ENCODE data around the gene RUNX2. TPM values are rescaled to one million over a fixed set of nuclear protein-coding genes. Genes with fewer than 3 reads are reported as not detected.

The RUNX2 gene
- total RNA-seq, 3 donors from 2014 or later = 2.7 to 7.3 (median 7.2) TPM

DNA sequence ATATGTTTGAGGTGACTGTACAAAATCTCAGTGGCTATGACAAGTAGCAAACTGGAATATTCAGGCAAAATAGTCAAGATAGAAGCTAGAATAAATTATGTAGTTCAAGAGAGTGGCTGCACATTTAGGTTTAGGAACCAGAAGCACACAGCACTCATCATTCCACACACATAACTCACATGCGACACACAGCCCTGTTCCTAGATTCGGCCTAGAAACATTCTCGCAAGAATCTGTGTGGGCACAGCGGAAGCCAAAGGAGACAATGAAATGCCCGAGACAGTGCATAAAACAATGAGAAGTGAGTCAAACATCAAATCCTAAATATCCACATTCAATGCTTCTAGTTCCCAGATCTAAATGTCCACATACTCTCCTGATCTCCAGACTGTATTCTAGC lies 59.1 kb downstream of the RUNX2 start:
- no peak for TF ChIP-seq POLR2A (IDR thresholded peaks at IDR 0.05)
- no peak for TF ChIP-seq POLR2AphosphoS5 (IDR thresholded peaks at IDR 0.05)
- TF ChIP-seq, protein P1, sequence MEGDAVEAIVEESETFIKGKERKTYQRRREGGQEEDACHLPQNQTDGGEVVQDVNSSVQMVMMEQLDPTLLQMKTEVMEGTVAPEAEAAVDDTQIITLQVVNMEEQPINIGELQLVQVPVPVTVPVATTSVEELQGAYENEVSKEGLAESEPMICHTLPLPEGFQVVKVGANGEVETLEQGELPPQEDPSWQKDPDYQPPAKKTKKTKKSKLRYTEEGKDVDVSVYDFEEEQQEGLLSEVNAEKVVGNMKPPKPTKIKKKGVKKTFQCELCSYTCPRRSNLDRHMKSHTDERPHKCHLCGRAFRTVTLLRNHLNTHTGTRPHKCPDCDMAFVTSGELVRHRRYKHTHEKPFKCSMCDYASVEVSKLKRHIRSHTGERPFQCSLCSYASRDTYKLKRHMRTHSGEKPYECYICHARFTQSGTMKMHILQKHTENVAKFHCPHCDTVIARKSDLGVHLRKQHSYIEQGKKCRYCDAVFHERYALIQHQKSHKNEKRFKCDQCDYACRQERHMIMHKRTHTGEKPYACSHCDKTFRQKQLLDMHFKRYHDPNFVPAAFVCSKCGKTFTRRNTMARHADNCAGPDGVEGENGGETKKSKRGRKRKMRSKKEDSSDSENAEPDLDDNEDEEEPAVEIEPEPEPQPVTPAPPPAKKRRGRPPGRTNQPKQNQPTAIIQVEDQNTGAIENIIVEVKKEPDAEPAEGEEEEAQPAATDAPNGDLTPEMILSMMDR (IDR thresholded peaks at IDR 0.05) = no peak
- Histone ChIP-seq H3K4me1 (no peaks in the 10 kb centered on the region), H3K36me3 (no peaks in the 10 kb centered on the region), H3K27ac (no peak overlapping the region), H3K9me3 (no peaks in the 10 kb centered on the region), H3K27me3 (no peaks in the 10 kb centered on the region), H3K4me3 (no peak overlapping the region)
- intact Hi-C loops (cut with DNase I; ENCODE audit: low total_unique reads) = no loop called here
- DNase-seq (ENCODE audit: low spot score in 2 of 2) = no peak

GRCh38 chr6:45388328-45388727 lies 60.2 kb downstream of the RUNX2 start:
- no peaks in the 10 kb centered on the region for H3K9me3 ChIP-seq
- no peaks in the 10 kb centered on the region for H3K27me3 ChIP-seq
- DNase-seq (ENCODE audit: low spot score in 2 of 2) = no peak
- TF ChIP-seq, protein P1 (IDR thresholded peaks at IDR 0.05) = no peak
- TF ChIP-seq POLR2A (IDR thresholded peaks at IDR 0.05) = no peak
- TF ChIP-seq POLR2AphosphoS5 (IDR thresholded peaks at IDR 0.05) = no peak
- no peaks in the 10 kb centered on the region for H3K4me1 ChIP-seq
- no peak overlapping the region for H3K4me3 ChIP-seq
- no peak overlapping the region for H3K27ac ChIP-seq
- no peaks in the 10 kb centered on the region for H3K36me3 ChIP-seq
- intact Hi-C loops (cut with DNase I; ENCODE audit: low total_unique reads) = no loop called here

DNA sequence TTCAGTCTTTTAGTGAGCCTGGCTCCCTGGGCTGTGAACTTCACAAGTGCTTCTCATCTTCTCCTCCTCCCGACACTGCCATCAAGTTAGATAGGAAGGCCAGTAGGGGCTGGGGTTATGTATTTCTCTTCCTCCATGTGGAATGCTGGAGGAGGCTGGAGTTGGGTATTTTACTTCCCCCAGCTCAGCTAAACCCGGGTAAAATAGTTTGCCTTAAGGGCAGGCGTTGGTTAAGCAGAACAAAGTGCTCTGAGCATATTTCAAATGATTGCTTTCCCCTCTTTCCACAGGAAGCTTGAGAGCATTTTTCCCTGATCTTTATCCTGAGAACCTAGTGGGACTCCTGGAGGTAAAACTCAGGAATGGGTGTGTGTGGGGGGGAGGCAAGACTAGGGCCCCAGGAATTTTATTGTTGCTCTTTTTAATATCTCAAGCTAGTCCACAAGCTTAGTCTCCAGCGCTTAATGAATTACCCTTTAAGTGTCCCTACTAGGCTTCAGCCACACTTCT lies 66.5 kb downstream of the RUNX2 start:
- intact Hi-C loops (cut with DNase I; ENCODE audit: low total_unique reads) = no loop called here
- no peaks in the 10 kb centered on the region for H3K9me3 ChIP-seq
- no peak overlapping the region for H3K27ac ChIP-seq
- H3K4me3 ChIP-seq = no peak overlapping the region
- H3K36me3 ChIP-seq = no peaks in the 10 kb centered on the region
- H3K4me1 ChIP-seq = no peaks in the 10 kb centered on the region
- H3K27me3 ChIP-seq = no peaks in the 10 kb centered on the region
- TF ChIP-seq POLR2AphosphoS5 (IDR thresholded peaks at IDR 0.05) = no peak
- TF ChIP-seq, protein P1 (IDR thresholded peaks at IDR 0.05) = no peak
- TF ChIP-seq POLR2A (IDR thresholded peaks at IDR 0.05) = no peak
- no peak for DNase-seq (ENCODE audit: low spot score in 2 of 2)

DNA sequence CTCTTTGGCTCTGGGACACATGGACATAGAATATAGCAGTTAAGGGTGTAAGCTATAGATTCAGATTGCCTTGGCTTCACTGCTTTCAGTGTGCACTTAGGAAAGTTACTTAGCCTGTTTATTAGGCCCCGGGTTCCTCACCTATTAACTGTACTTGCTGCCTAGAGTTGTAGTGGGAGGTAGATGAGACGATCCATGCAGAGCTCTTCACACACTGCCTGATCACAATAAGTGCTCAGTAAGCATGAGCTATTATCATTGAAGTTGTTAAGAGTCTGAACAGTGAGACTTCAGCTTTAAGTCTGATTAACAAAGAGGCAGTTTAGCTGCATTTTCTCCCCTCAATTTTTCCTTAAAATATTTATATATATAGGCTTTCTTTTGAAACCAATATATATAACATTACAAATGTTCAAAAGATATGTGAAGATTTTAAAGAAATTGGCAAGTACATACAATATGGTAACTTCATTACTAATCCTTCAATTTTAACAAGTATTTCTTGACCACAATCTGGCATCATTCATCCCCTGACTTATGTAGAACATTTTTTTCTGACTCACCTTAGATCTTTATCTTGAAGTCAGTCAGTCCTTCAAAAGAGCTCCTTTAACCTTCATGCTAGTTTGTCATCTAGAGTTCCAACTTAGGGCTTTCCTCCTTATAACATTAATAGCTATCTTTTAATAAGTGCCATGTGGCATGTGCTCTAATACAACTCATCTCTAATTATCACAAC lies 70.1 kb downstream of the RUNX2 start:
- H3K4me1 ChIP-seq = no peaks in the 10 kb centered on the region
- no peak overlapping the region for H3K27ac ChIP-seq
- no peaks in the 10 kb centered on the region for H3K27me3 ChIP-seq
- no peaks in the 10 kb centered on the region for H3K36me3 ChIP-seq
- DNase-seq (ENCODE audit: low spot score in 2 of 2) = no peak
- intact Hi-C loops (cut with DNase I; ENCODE audit: low total_unique reads) = no loop called here
- TF ChIP-seq POLR2A (IDR thresholded peaks at IDR 0.05) = no peak
- TF ChIP-seq, protein P1 (IDR thresholded peaks at IDR 0.05) = no peak
- no peak for TF ChIP-seq POLR2AphosphoS5 (IDR thresholded peaks at IDR 0.05)
- no peaks in the 10 kb centered on the region for H3K9me3 ChIP-seq
- no peak overlapping the region for H3K4me3 ChIP-seq

DNA sequence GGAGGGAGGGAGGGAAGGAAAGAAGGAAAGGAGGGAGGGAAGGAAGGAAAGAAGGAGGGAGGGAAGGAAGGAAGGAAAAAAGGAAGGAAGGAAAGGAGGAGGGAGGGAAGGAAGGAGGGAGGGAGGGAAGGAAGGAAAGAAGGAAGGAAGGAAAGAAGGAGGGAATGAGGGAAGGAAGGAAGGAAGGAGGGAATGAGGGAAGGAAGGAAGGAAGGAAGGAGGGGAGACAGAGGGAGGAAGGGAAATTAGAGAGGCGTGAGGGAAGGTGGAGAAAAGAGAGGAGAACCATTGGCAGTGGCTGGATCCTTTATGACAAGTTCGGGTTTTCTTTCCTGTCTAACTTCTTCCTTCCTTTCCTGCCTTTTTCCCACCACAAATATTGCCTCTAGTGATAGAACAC lies 71.9 kb downstream of the RUNX2 start:
- no peak for TF ChIP-seq POLR2AphosphoS5 (IDR thresholded peaks at IDR 0.05)
- TF ChIP-seq POLR2A (IDR thresholded peaks at IDR 0.05) = no peak
- TF ChIP-seq, protein P1 (IDR thresholded peaks at IDR 0.05) = no peak
- no peak for DNase-seq (ENCODE audit: low spot score in 2 of 2)
- Histone ChIP-seq H3K9me3 (no peaks in the 10 kb centered on the region), H3K27me3 (no peaks in the 10 kb centered on the region), H3K4me3 (no peak overlapping the region), H3K4me1 (no peaks in the 10 kb centered on the region), H3K27ac (no peak overlapping the region), H3K36me3 (no peaks in the 10 kb centered on the region)
- intact Hi-C loops (cut with DNase I; ENCODE audit: low total_unique reads) = no loop called here

Measured in breast epithelium (tissue), 4 donors.